PC-9 (cell line): ENCODE measurements around the gene RBMS1. TPM values are rescaled to one million over a fixed set of nuclear protein-coding genes. Genes with fewer than 3 reads are reported as not detected.
A peak's percentile ranks its signal among the peaks of the same experiment; 100 is the strongest.

Experiments used
- BruUV-seq: library from RNA; stranded (reverse); fragments of 400-500 nt; replicated peaks from 2 replicates; lab custom pipeline; 2021; lab: Mats Ljungman, UMichigan
- CTCF ChIA-PET: fragments of 300-600 bp; sonication (Branson Sonifier 250); formaldehyde crosslinking; loops from one replicate; lab custom pipeline; 2022; ENCODE audit warnings: antibody characterized with exemption; lab: Charles Lee
- POLR2A ChIA-PET: fragments of 300-600 bp; sonication (Branson Sonifier 250); formaldehyde crosslinking; loops from one replicate; lab custom pipeline; 2022; ENCODE audit warnings: antibody characterized with exemption; ENCODE audit not compliant: unreplicated experiment; lab: Charles Lee
- DNase-seq, 2 experiments: peaks; one replicate each; pipeline versions ENCODE4 v3.0.0 to v3.0.0-alpha.2; 2015 to 2022; ENCODE audit warnings: mixed read lengths in 1 of 2
- H2AFZ ChIP-seq: fragments of 200-600 bp; sonication (generic); 2 replicates; pipeline ENCODE4 v1.8.1; 2017; ENCODE audit warnings: antibody characterized with exemption
- H3F3A ChIP-seq: fragments of 200-600 bp; sonication (generic); 2 replicates; pipeline ENCODE4 v1.8.1; 2017; ENCODE audit warnings: antibody characterized with exemption, mild to moderate bottlenecking, low read depth; ENCODE audit not compliant: insufficient read depth
- H3K27ac ChIP-seq: fragments of 200-600 bp; sonication (generic); 2 replicates; pipeline ENCODE4 v1.6.1; 2016; ENCODE audit warnings: mixed run types
- H3K27me3 ChIP-seq: fragments of 200-600 bp; sonication (generic); 2 replicates; pipeline ENCODE4 v1.6.1; 2016; ENCODE audit warnings: low read depth, mixed run types; ENCODE audit not compliant: insufficient read depth
- H3K36me3 ChIP-seq: fragments of 200-600 bp; sonication (generic); 2 replicates; pipeline ENCODE4 v1.6.1; 2016; ENCODE audit warnings: low read depth, mixed run types
- H3K4me1 ChIP-seq: fragments of 200-600 bp; sonication (generic); replicated peaks from 2 replicates; pipeline ENCODE4 v1.6.1; 2016; ENCODE audit warnings: mixed run types; ENCODE audit not compliant: insufficient read depth
- H3K4me2 ChIP-seq: fragments of 200-600 bp; sonication (generic); 2 replicates; pipeline ENCODE4 v1.6.1; 2017; ENCODE audit warnings: mixed run types
- H3K4me3 ChIP-seq: fragments of 200-600 bp; sonication (generic); 2 replicates; pipeline ENCODE4 v1.6.1; 2016; ENCODE audit warnings: mixed run types
- H3K79me2 ChIP-seq: fragments of 200-600 bp; sonication (generic); 2 replicates; pipeline ENCODE4 v1.6.1; 2017; ENCODE audit warnings: low read depth, mixed run types
- H3K9me2 ChIP-seq: fragments of 200-600 bp; sonication (generic); 2 replicates; pipeline ENCODE4 v1.8.1; 2017; ENCODE audit warnings: mild to moderate bottlenecking; ENCODE audit not compliant: insufficient read depth
- H3K9me3 ChIP-seq: fragments of 200-600 bp; sonication (generic); 2 replicates; pipeline ENCODE4 v1.8.1; 2016; ENCODE audit warnings: low read depth; ENCODE audit not compliant: insufficient read depth
- H4K20me1 ChIP-seq: fragments of 200-600 bp; sonication (generic); 2 replicates; pipeline ENCODE4 v1.8.1; 2017; ENCODE audit not compliant: insufficient read depth
- CTCF ChIP-seq: fragments of 200-600 bp; sonication (generic); conservative IDR thresholded peaks from 2 replicates; pipeline ENCODE4 v1.6.1; 2017; ENCODE audit warnings: mixed run types, antibody characterized with exemption, mild to moderate bottlenecking, moderate library complexity
- EZH2 ChIP-seq: fragments of 200-600 bp; sonication (generic); IDR thresholded peaks from 2 replicates; pipeline ENCODE4 v1.8.0; 2017; ENCODE audit warnings: antibody characterized with exemption, low read depth
- intact Hi-C: fragments of 100-400 bp; cut with micrococcal nuclease; formaldehyde crosslinking; loops from one replicate; pipeline ENCODE4 v1.10.0; 2022; ENCODE audit not compliant: unreplicated experiment
- total RNA-seq: library from RNA; stranded (reverse); gene quantifications from 2 replicates; pipeline ENCODE4 v1.2.3, GENCODE V29; 2021

RBMS1 gene
- total RNA-seq, 1 experiment from 2014 or later, result 65.1 TPM

- Histone ChIP-seq H3K9me2 (no peaks in the 10 kb centered on the region), H3K4me3 (no peak overlapping the region), H4K20me1 (no peaks in the 10 kb centered on the region), H3K9me3 (no peaks in the 10 kb centered on the region), H3K27me3 (no peaks in the 10 kb centered on the region), H3K4me2 (no peak overlapping the region), H3K36me3 (no peaks in the 10 kb centered on the region), H3K79me2 (peaks cover 12% of the 10 kb centered on the region), H2AFZ (no peak overlapping the region), H3F3A (peaks cover 12% of the 10 kb centered on the region; the same call in 1 of the 2 replicates), H3K27ac (peak overlapping the region; percentile 37; the same call in 1 of the 2 replicates), H3K4me1 (peaks cover 7% of the 10 kb centered on the region; the same call in 1 of the 2 replicates)
- ChIA-PET POLR2A (interaction anchor here (0.6 kb wide), 2 partner anchors 19 to 64 kb away, joined by 3 to 4 read pairs; no protein-coding TSS in a partner anchor), CTCF (no interaction called here)
- DNase-seq, result no peak
- no peak for TF ChIP-seq EZH2
- TF ChIP-seq CTCF, result no peak
- no TSS peak for BruUV-seq
- intact Hi-C loops, result no loop called here
Measured at GRCh38 chr2:160411955-160412354, 81.7 kb downstream of the RBMS1 start.

- BruUV-seq, result no TSS peak
- CTCF ChIA-PET, result no interaction called here
- H3K36me3 ChIP-seq, result no peaks in the 10 kb centered on the region
- H3K9me3 ChIP-seq, result no peaks in the 10 kb centered on the region
- peak in 1 of 2 experiments; percentile 40 for DNase-seq
- H3K27ac ChIP-seq, result no peak overlapping the region
- H3K4me2 ChIP-seq, result no peak overlapping the region
- peaks cover 20% of the 10 kb centered on the region for H3K79me2 ChIP-seq
- peaks cover 10% of the 10 kb centered on the region; the same call in 1 of the 2 replicates for H3K4me1 ChIP-seq
- intact Hi-C loops, result no loop called here
- H3K4me3 ChIP-seq, result no peak overlapping the region
- no peak overlapping the region for H2AFZ ChIP-seq
- peaks cover 4% of the 10 kb centered on the region; the same call in 1 of the 2 replicates for H4K20me1 ChIP-seq
- peaks cover 16% of the 10 kb centered on the region; the same call in 1 of the 2 replicates for H3F3A ChIP-seq
- no peaks in the 10 kb centered on the region for H3K9me2 ChIP-seq
- TF ChIP-seq EZH2 (no peak), CTCF (no peak)
- no peaks in the 10 kb centered on the region for H3K27me3 ChIP-seq
- POLR2A ChIA-PET, result interaction anchor here (0.5 to 0.6 kb wide), 2 partner anchors 64 to 1270 kb away, joined by 3 to 5 read pairs; no protein-coding TSS in a partner anchor
Measured at GRCh38 chr2:160411167-160411566, 82.4 kb downstream of the RBMS1 start.

GRCh38 chr2:160409480-160409879 is 84.1 kb downstream of the RBMS1 start:
- H3K4me2 ChIP-seq, result no peak overlapping the region
- H3K4me3 ChIP-seq, result no peak overlapping the region
- no peak overlapping the region for H3K27ac ChIP-seq
- no peaks in the 10 kb centered on the region for H3K27me3 ChIP-seq
- H3K4me1 ChIP-seq, result peaks cover 27% of the 10 kb centered on the region
- TF ChIP-seq CTCF (no peak), EZH2 (no peak)
- peaks cover 16% of the 10 kb centered on the region; the same call in 1 of the 2 replicates for H3F3A ChIP-seq
- no peak overlapping the region for H2AFZ ChIP-seq
- CTCF ChIA-PET, result no interaction called here
- H3K9me3 ChIP-seq, result no peaks in the 10 kb centered on the region
- intact Hi-C loops, result loop anchor here (10.0 kb wide), 2 partner anchors 55 to 335 kb away; no protein-coding TSS in a partner anchor
- H3K9me2 ChIP-seq, result no peaks in the 10 kb centered on the region
- peaks cover 4% of the 10 kb centered on the region; the same call in 1 of the 2 replicates for H4K20me1 ChIP-seq
- POLR2A ChIA-PET, result no interaction called here
- BruUV-seq, result no TSS peak
- no peaks in the 10 kb centered on the region for H3K36me3 ChIP-seq
- no peak for DNase-seq
- peaks cover 37% of the 10 kb centered on the region for H3K79me2 ChIP-seq
